ENCODE data around the gene SLC6A6. TPM values are rescaled to one million over a fixed set of nuclear protein-coding genes. Genes with fewer than 3 reads are reported as not detected.

Gene SLC6A6
- polyA plus RNA-seq, 1 donor (not counting 4 experiments of a cell fraction or from before 2014, with no cell fraction given) = 8.3 TPM

- Histone ChIP-seq H2AFZ (ENCODE audit: control insufficient read depth, low read length) (no peak overlapping the region), H4K20me1 (ENCODE audit: control insufficient read depth, extremely low read depth, insufficient read depth, low read length) (no peaks in the 10 kb centered on the region), H3K9me3 (ENCODE audit: control insufficient read depth, low read depth, low read length) (no peaks in the 10 kb centered on the region), H3K4me1 (ENCODE audit: control insufficient read depth, extremely low read depth, insufficient read depth, low read length) (peaks cover 6% of the 10 kb centered on the region), H3K79me2 (ENCODE audit: control insufficient read depth, insufficient read depth, low read length) (no peaks in the 10 kb centered on the region), H3K4me2 (ENCODE audit: control insufficient read depth, extremely low read depth, insufficient read depth, low read depth, low read length) (no peak overlapping the region), H3K9ac (ENCODE audit: control insufficient read depth, extremely low read depth, insufficient read depth, low read length) (no peak overlapping the region), H3K4me3 (ENCODE audit: control insufficient read depth in 2 of 3, extremely low read depth in 1 of 3, insufficient read depth in 2 of 3, low read depth in 1 of 3, low read length in 3 of 3) (no peak overlapping the region), H3K27ac (ENCODE audit: control insufficient read depth, insufficient read depth, low read length) (no peak overlapping the region), H3K36me3 (ENCODE audit: control insufficient read depth in 2 of 2, extremely low read depth in 1 of 2, insufficient read depth in 2 of 2, low read length in 2 of 2) (no peaks in the 10 kb centered on the region), H3K9me1 (ENCODE audit: control insufficient read depth, extremely low read depth, insufficient read depth, low read length) (no peaks in the 10 kb centered on the region), H3K27me3 (ENCODE audit: control insufficient read depth, extremely low read depth, insufficient read depth, low read length) (no peaks in the 10 kb centered on the region)
- dilution Hi-C loops (cut with MboI; ENCODE audit: extremely low pct_ligation_motif_present, low sequenced_read_pairs) = no loop called here
- TF ChIP-seq CTCF (optimal IDR thresholded peaks at IDR 0.05 in 1 of 3, IDR thresholded peaks at IDR 0.05 in 1 of 3, conservative IDR thresholded peaks at IDR 0.05 in 1 of 3; ENCODE audit: extremely low read depth in 1 of 3, insufficient read depth in 2 of 3, low read length in 3 of 3) = no peak
- TF ChIP-seq EZH2 (IDR thresholded peaks at IDR 0.05; ENCODE audit: low read length) = no peak
- no peak for DNase-seq (ENCODE audit: low read depth, low spot score)
- FAIRE-seq = no peak
These were observed 4.9 kb upstream of the SLC6A6 start for GRCh38 chr3:14397531-14397930.

GRCh38 chr3:14397940-14398796 lies 4.2 kb upstream of the SLC6A6 start:
- no peaks in the 10 kb centered on the region for H3K36me3 ChIP-seq (ENCODE audit: control insufficient read depth in 2 of 2, extremely low read depth in 1 of 2, insufficient read depth in 2 of 2, low read length in 2 of 2)
- no peaks in the 10 kb centered on the region for H3K9me1 ChIP-seq (ENCODE audit: control insufficient read depth, extremely low read depth, insufficient read depth, low read length)
- peaks cover 6% of the 10 kb centered on the region for H3K4me1 ChIP-seq (ENCODE audit: control insufficient read depth, extremely low read depth, insufficient read depth, low read length)
- no peak overlapping the region for H3K4me2 ChIP-seq (ENCODE audit: control insufficient read depth, extremely low read depth, insufficient read depth, low read depth, low read length)
- H3K27me3 ChIP-seq (ENCODE audit: control insufficient read depth, extremely low read depth, insufficient read depth, low read length) = no peaks in the 10 kb centered on the region
- H3K4me3 ChIP-seq (ENCODE audit: control insufficient read depth in 2 of 3, extremely low read depth in 1 of 3, insufficient read depth in 2 of 3, low read depth in 1 of 3, low read length in 3 of 3) = no peak overlapping the region
- H2AFZ ChIP-seq (ENCODE audit: control insufficient read depth, low read length) = no peak overlapping the region
- H3K79me2 ChIP-seq (ENCODE audit: control insufficient read depth, insufficient read depth, low read length) = peaks cover 3% of the 10 kb centered on the region
- H3K27ac ChIP-seq (ENCODE audit: control insufficient read depth, insufficient read depth, low read length) = no peak overlapping the region
- no peak overlapping the region for H3K9ac ChIP-seq (ENCODE audit: control insufficient read depth, extremely low read depth, insufficient read depth, low read length)
- dilution Hi-C loops (cut with MboI; ENCODE audit: extremely low pct_ligation_motif_present, low sequenced_read_pairs) = no loop called here
- FAIRE-seq (no peak), DNase-seq (ENCODE audit: low read depth, low spot score) (no peak)
- no peaks in the 10 kb centered on the region for H4K20me1 ChIP-seq (ENCODE audit: control insufficient read depth, extremely low read depth, insufficient read depth, low read length)
- no peaks in the 10 kb centered on the region for H3K9me3 ChIP-seq (ENCODE audit: control insufficient read depth, low read depth, low read length)
- TF ChIP-seq EZH2 (IDR thresholded peaks at IDR 0.05; ENCODE audit: low read length) (no peak), CTCF (optimal IDR thresholded peaks at IDR 0.05 in 1 of 3, IDR thresholded peaks at IDR 0.05 in 1 of 3, conservative IDR thresholded peaks at IDR 0.05 in 1 of 3; ENCODE audit: extremely low read depth in 1 of 3, insufficient read depth in 2 of 3, low read length in 3 of 3) (no peak)
